Tibial nerve (tissue), 4 donors: ENCODE measurements around the gene MED13L. TPM values are rescaled to one million over a fixed set of nuclear protein-coding genes. Genes with fewer than 3 reads are reported as not detected.

Experiments used
- DNase-seq, 2 donors: peaks; one replicate each; pipeline ENCODE4 v3.0.0-alpha.2; 2019; ENCODE audit warnings: low spot score in 2 of 2
- H3K27ac ChIP-seq, 4 donors: fragments of 200-600 bp; sonication (generic) in 3 of 4; one replicate each; pipeline ENCODE4 v1.5.1; 2017 to 2019; ENCODE audit warnings: mild to moderate bottlenecking in 1 of 4
- H3K27me3 ChIP-seq, 2 donors: fragments of 200-600 bp; sonication (generic) in 1 of 2; one replicate each; pipeline versions ENCODE4 v1.5.1 to v1.6.0; 2017 to 2019
- H3K36me3 ChIP-seq, 3 donors: fragments of 200-600 bp; sonication (generic); one replicate each; pipeline ENCODE4 v1.5.1; 2018 to 2019
- H3K4me1 ChIP-seq, 4 donors: fragments of 200-600 bp; sonication (generic) in 3 of 4; one replicate each; pipeline ENCODE4 v1.5.1; 2017 to 2019
- H3K4me3 ChIP-seq, 4 donors: fragments of 200-600 bp; sonication (generic) in 3 of 4; one replicate each; pipeline ENCODE4 v1.5.1; 2017 to 2019; ENCODE audit warnings: mild to moderate bottlenecking in 1 of 4, moderate library complexity in 1 of 4
- H3K9me3 ChIP-seq, 4 donors: fragments of 200-600 bp; sonication (generic) in 3 of 4; one replicate each; pipeline ENCODE4 v1.5.1; 2017 to 2019
- CTCF ChIP-seq, 5 experiments: fragments of 200-600 bp in 3 of 5; fragments of 450-650 bp in 2 of 5; sonication (generic) in 3 of 5; IDR thresholded peaks; one replicate each; pipeline ENCODE4 v1.5.1; 2016 to 2019; ENCODE audit warnings: antibody characterized with exemption in 5 of 5, mild to moderate bottlenecking in 3 of 5, moderate library complexity in 2 of 5
- EP300 ChIP-seq, 2 donors: sonication (generic); formaldehyde crosslinking; IDR thresholded peaks; one replicate each; pipeline ENCODE4 v1.6.1; 2017; ENCODE audit warnings: antibody characterized with exemption in 2 of 2, mild to moderate bottlenecking in 1 of 2
- POLR2A ChIP-seq, 2 donors: fragments of 450-650 bp; IDR thresholded peaks; one replicate each; pipeline ENCODE4 v1.6.1; 2017; ENCODE audit warnings: antibody characterized with exemption in 2 of 2, mild to moderate bottlenecking in 2 of 2, moderate library complexity in 2 of 2
- WGBS, 2 donors: methylation state at CpG; one replicate each; pipeline ENCODE4 v1.1.5; 2018; 5-methylcytosine and 5-hydroxymethylcytosine counted together
- total RNA-seq, 4 donors: library from RNA; depleted of rRNA; stranded (reverse); fragments of >200 nt; gene quantifications; one replicate each; pipeline ENCODE4 v1.1.0, GENCODE V29; 2016

The MED13L gene
- total RNA-seq, 4 donors from 2014 or later = 138 to 234 (median 218) TPM

- 90 to 95% methylated on average over 2 of the region's 2 CpGs for WGBS, 2 donors
- Histone ChIP-seq H3K4me3 (no peak overlapping the region), H3K4me1 (peaks cover 0 to 78% (median 37%) of the 10 kb centered on the region in 4 donors), H3K27ac (peak overlapping the region in 2 of 4 donors; percentile 35 to 47), H3K9me3 (no peaks in the 10 kb centered on the region), H3K27me3 (no peaks in the 10 kb centered on the region), H3K36me3 (no peaks in the 10 kb centered on the region)
- TF ChIP-seq POLR2A (IDR thresholded peaks at IDR 0.05) (no peak), CTCF (IDR thresholded peaks at IDR 0.05) (no peak), EP300 (IDR thresholded peaks at IDR 0.05) (no peak)
- no peak for DNase-seq
Measured at GRCh38 chr12:116141833-116142162, 135.7 kb downstream of the MED13L start.

- WGBS, 2 donors = 71 to 72% methylated on average over 4 of the region's 4 CpGs
- no peak overlapping the region for H3K27ac ChIP-seq
- DNase-seq = no peak
- H3K9me3 ChIP-seq = no peaks in the 10 kb centered on the region
- H3K36me3 ChIP-seq = no peaks in the 10 kb centered on the region
- H3K4me3 ChIP-seq = no peak overlapping the region
- peaks cover 0 to 78% (median 37%) of the 10 kb centered on the region in 4 donors for H3K4me1 ChIP-seq
- H3K27me3 ChIP-seq = no peaks in the 10 kb centered on the region
- TF ChIP-seq POLR2A (IDR thresholded peaks at IDR 0.05) (no peak), EP300 (IDR thresholded peaks at IDR 0.05) (no peak), CTCF (IDR thresholded peaks at IDR 0.05) (peak in 3 of 5 experiments; percentile 17 to 20 (median 20))
Measured at GRCh38 chr12:116141110-116141832, 136.2 kb downstream of the MED13L start.

- 60 to 74% methylated on average over 4 of the region's 4 CpGs for WGBS, 2 donors
- TF ChIP-seq POLR2A (IDR thresholded peaks at IDR 0.05) = no peak
- no peak for TF ChIP-seq EP300 (IDR thresholded peaks at IDR 0.05)
- no peaks in the 10 kb centered on the region for H3K9me3 ChIP-seq
- H3K27ac ChIP-seq = no peak overlapping the region
- no peaks in the 10 kb centered on the region for H3K36me3 ChIP-seq
- no peak overlapping the region for H3K4me3 ChIP-seq
- no peaks in the 10 kb centered on the region for H3K27me3 ChIP-seq
- peaks cover 0 to 85% (median 37%) of the 10 kb centered on the region in 4 donors for H3K4me1 ChIP-seq
- no peak for DNase-seq
Measured at GRCh38 chr12:116140529-116140928, 137.0 kb downstream of the MED13L start.

GRCh38 chr12:116138781-116139180 is 138.7 kb downstream of the MED13L start:
- H3K27me3 ChIP-seq = no peaks in the 10 kb centered on the region
- peaks cover 0 to 87% (median 35%) of the 10 kb centered on the region in 4 donors for H3K4me1 ChIP-seq
- no peaks in the 10 kb centered on the region for H3K36me3 ChIP-seq
- TF ChIP-seq EP300 (IDR thresholded peaks at IDR 0.05) (no peak), CTCF (IDR thresholded peaks at IDR 0.05) (no peak), POLR2A (IDR thresholded peaks at IDR 0.05) (no peak)
- DNase-seq = no peak
- no peak overlapping the region for H3K4me3 ChIP-seq
- no peaks in the 10 kb centered on the region for H3K9me3 ChIP-seq
- peak overlapping the region in 1 of 4 donors; percentile 34 for H3K27ac ChIP-seq

GRCh38 chr12:116138364-116138763 is 139.1 kb downstream of the MED13L start:
- Histone ChIP-seq H3K9me3 (no peaks in the 10 kb centered on the region), H3K27me3 (no peaks in the 10 kb centered on the region), H3K27ac (peak overlapping the region in 2 of 4 donors; percentile 34 to 47), H3K4me1 (peaks cover 0 to 87% (median 36%) of the 10 kb centered on the region in 4 donors), H3K4me3 (no peak overlapping the region), H3K36me3 (no peaks in the 10 kb centered on the region)
- TF ChIP-seq CTCF (IDR thresholded peaks at IDR 0.05) = no peak
- 32 to 38% methylated on average over 2 of the region's 2 CpGs for WGBS, 2 donors
- DNase-seq = no peak
